GM12878 (cell line): ENCODE measurements around the gene KIRREL3. TPM values are rescaled to one million over a fixed set of nuclear protein-coding genes. Genes with fewer than 3 reads are reported as not detected.

ENCODE experiments used
- ATF2 ChIP-seq: IDR thresholded peaks from 2 replicates; pipeline ENCODE4 v1.6.1; 2012; ENCODE audit warnings: low read length, inconsistent platforms
- BCL11A ChIP-seq: IDR thresholded peaks from 2 replicates; pipeline ENCODE4 v1.6.1; 2011; ENCODE audit warnings: low read depth, low read length
- BMI1 ChIP-seq: fragments of 450-650 bp; IDR thresholded peaks from 2 replicates; pipeline ENCODE4 v1.6.1; 2016; ENCODE audit warnings: mild to moderate bottlenecking, moderate library complexity, borderline replicate concordance
- CBX5 ChIP-seq: sonication (generic); IDR thresholded peaks from 2 replicates; pipeline ENCODE4 v1.6.1; 2016; ENCODE audit warnings: low read depth, moderate library complexity, mild to moderate bottlenecking, inconsistent platforms
- CHD2 ChIP-seq: IDR thresholded peaks from 2 replicates; pipeline ENCODE4 v1.6.1; 2011; ENCODE audit warnings: low read depth, low read length, improper control_type of control experiment, borderline replicate concordance
- DPF2 ChIP-seq: fragments of 450-650 bp; IDR thresholded peaks from 2 replicates; pipeline ENCODE4 v1.6.1; 2017; ENCODE audit warnings: mild to moderate bottlenecking
- GABPA ChIP-seq: IDR thresholded peaks from 2 replicates; pipeline ENCODE4 v1.6.1; 2014; ENCODE audit warnings: antibody characterized with exemption, low read depth, mild to moderate bottlenecking, inconsistent platforms
- IKZF2 ChIP-seq, 2 experiments: fragments of 450-650 bp; IDR thresholded peaks; 2 replicates each; pipeline ENCODE4 v1.6.1; 2017; ENCODE audit warnings: mild to moderate bottlenecking in 2 of 2, moderate library complexity in 2 of 2
- MEF2A ChIP-seq: IDR thresholded peaks from 2 replicates; pipeline ENCODE4 v1.6.1; 2011; ENCODE audit warnings: low read depth, mild to moderate bottlenecking, low read length, moderate library complexity; ENCODE audit not compliant: insufficient read depth
- MEF2B ChIP-seq: fragments of 450-650 bp; IDR thresholded peaks from 2 replicates; pipeline ENCODE4 v1.6.1; 2018; ENCODE audit warnings: mild to moderate bottlenecking, moderate library complexity; ENCODE audit not compliant: partially characterized antibody, poor library complexity, severe bottlenecking
- MTA2 ChIP-seq: fragments of 450-650 bp; IDR thresholded peaks from 2 replicates; pipeline ENCODE4 v1.6.1; 2016; ENCODE audit warnings: low read depth, mild to moderate bottlenecking, moderate library complexity
- MYC ChIP-seq: IDR thresholded peaks from 2 replicates; pipeline ENCODE4 v1.6.1; 2011; ENCODE audit warnings: mild to moderate bottlenecking, low read length, moderate library complexity, inconsistent platforms; ENCODE audit not compliant: insufficient read depth, insufficient replicate concordance, insufficient read length, severe bottlenecking
- NBN ChIP-seq: fragments of 450-650 bp; IDR thresholded peaks from 2 replicates; pipeline ENCODE4 v1.6.1; 2016
- PAX5 ChIP-seq: IDR thresholded peaks from 2 replicates; pipeline ENCODE4 v1.6.1; 2011; ENCODE audit warnings: low read depth, low read length, borderline replicate concordance
- POU2F2 ChIP-seq: IDR thresholded peaks from 3 replicates; pipeline ENCODE4 v1.6.1; 2011; ENCODE audit warnings: low read depth, mild to moderate bottlenecking, low read length, borderline replicate concordance
- RELB ChIP-seq: fragments of 450-650 bp; IDR thresholded peaks from 2 replicates; pipeline ENCODE4 v1.6.1; 2017; ENCODE audit warnings: low read depth, mild to moderate bottlenecking, moderate library complexity
- SIN3A ChIP-seq: IDR thresholded peaks from 2 replicates; pipeline ENCODE4 v1.6.1; 2012; ENCODE audit warnings: low read depth, low read length, improper control_type of control experiment
- SIX5 ChIP-seq: IDR thresholded peaks from 2 replicates; pipeline ENCODE4 v1.6.1; 2011; ENCODE audit warnings: mild to moderate bottlenecking, low read depth, low read length, moderate library complexity; ENCODE audit not compliant: severe bottlenecking
- SKIL ChIP-seq: fragments of 450-650 bp; IDR thresholded peaks from 2 replicates; pipeline ENCODE4 v1.6.1; 2017; ENCODE audit warnings: mild to moderate bottlenecking, low read depth, inconsistent platforms; ENCODE audit not compliant: poor library complexity, severe bottlenecking
- SREBF2 ChIP-seq: IDR thresholded peaks from 2 replicates; pipeline ENCODE4 v1.6.1; 2012; ENCODE audit warnings: mild to moderate bottlenecking, low read length
- TAF1 ChIP-seq: IDR thresholded peaks from 2 replicates; pipeline ENCODE4 v1.6.1; 2011; ENCODE audit warnings: mild to moderate bottlenecking, low read depth, low read length, borderline replicate concordance
- USF2 ChIP-seq: IDR thresholded peaks from 2 replicates; pipeline ENCODE4 v1.6.1; 2011; ENCODE audit warnings: low read depth, low read length, improper control_type of control experiment, borderline replicate concordance
- YBX1 ChIP-seq: fragments of 450-650 bp; IDR thresholded peaks from 2 replicates; pipeline ENCODE4 v1.6.1; 2016; ENCODE audit warnings: antibody characterized with exemption
- YY1 ChIP-seq: IDR thresholded peaks from 2 replicates; pipeline ENCODE4 v1.6.1; 2011; ENCODE audit warnings: low read depth, mild to moderate bottlenecking, low read length
- polyA plus RNA-seq, 11 experiments: library from polyadenylated mRNA; depleted of rRNA in 4 of 11; unstranded in 6 of 11; stranded (reverse) in 5 of 11; fragments of >200 nt; fragmentation: Nextera tagmentation in 4 of 11; fragmentation: Illumina TruSeq in 1 of 11; extraction: Ambion mirVana in 4 of 11; extraction: Trizol in 1 of 11; gene quantifications; 1 replicate in 1 of 11; 2 replicates in 10 of 11; pipeline versions ENCODE4 v1.2.1 to v1.2.3, GENCODE V29; 2011 to 2016; ENCODE audit warnings: inconsistent platforms in 2 of 11, missing spikeins in 2 of 11, low read depth in 1 of 11
- total RNA-seq, 4 experiments: library from RNA; depleted of rRNA in 3 of 4; stranded (reverse); fragments of >200 nt in 3 of 4; fragmentation: Illumina TruSeq in 1 of 4; extraction: Trizol in 1 of 4; gene quantifications; 2 replicates each; pipeline versions ENCODE4 v1.2.1 to v1.2.3, GENCODE V29; 2013 to 2021

The KIRREL3 gene
- total and polyA plus RNA-seq, 10 of the 15 experiments (the other 5 are each of a cell fraction or from before 2014, with no cell fraction given) = under 0.01 TPM; not detected in 9

- TF ChIP-seq USF2 (no peak), MEF2B (peak; percentile 53), SIX5 (no peak), SREBF2 (no peak), POU2F2 (no peak), DPF2 (peak; percentile 51; the same call in 1 of the 2 replicates), SKIL (peak; percentile 72), YY1 (peak; percentile 51), ATF2 (peak; percentile 37; the same call in 1 of the 2 replicates), IKZF2 (IDR thresholded peaks at IDR 0.05) (peak; percentile 88 to 91), CHD2 (no peak), NBN (no peak), PAX5 (peak; percentile 50; the same call in 1 of the 2 replicates), SIN3A (no peak), BCL11A (peak; percentile 38; the same call in 1 of the 2 replicates), TAF1 (no peak), GABPA (0 out of 2 replicates have a peak, but pooled peaks have one; percentile 26), BMI1 (peak; percentile 50; the same call in 1 of the 2 replicates), YBX1 (no peak), MEF2A (peak; percentile 81), CBX5 (0 out of 2 replicates have a peak, but pooled peaks have one; percentile 35), MTA2 (peak; percentile 91), RELB (peak; percentile 72; the same call in 1 of the 2 replicates), MYC (no peak)
Measured at GRCh38 chr11:126419801-126420697, 580.5 kb downstream of the KIRREL3 start (continued).
